ENCODE data around the gene ZNF420.

Gene ZNF420

DNA sequence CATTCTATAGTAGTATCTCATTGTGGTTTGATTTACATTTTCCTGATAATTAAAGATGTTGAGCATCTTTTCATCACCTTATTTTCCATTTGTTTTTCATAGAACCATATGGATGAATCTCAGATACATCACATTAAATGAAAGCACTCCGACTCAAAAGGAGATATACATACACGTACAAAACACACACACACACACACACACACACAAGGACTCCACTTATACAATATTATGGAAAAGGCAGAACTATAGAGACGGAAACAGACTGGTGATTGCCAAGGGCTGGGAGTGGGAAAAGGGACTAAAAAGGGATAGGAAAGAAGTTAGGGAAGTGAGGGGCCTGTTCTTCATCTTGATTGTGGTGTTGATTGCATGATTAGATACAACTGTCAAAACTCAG lies 70.0 kb downstream of the ZNF420 start:
- no peak for DNase-seq (ENCODE audit: low read depth in 2 of 2)

DNA sequence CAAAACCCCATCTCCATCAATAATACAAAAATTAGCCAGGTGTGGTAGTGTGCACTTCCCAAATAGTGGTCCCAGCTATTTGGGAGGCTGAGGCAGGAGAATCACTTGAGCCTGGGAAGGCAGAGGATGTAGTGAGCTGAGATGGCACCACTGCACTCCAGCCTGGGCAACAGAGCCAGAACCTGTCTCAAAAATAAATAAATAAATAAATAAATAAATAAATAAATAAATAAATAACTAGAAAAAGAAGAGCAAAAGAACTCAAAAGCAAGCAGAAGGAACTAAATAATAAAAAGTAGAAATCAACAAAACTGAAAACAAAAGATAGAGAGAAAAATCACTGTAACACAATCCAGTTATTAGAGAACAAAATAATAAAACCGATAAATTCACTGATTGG lies 81.9 kb downstream of the ZNF420 start:
- no peak for DNase-seq (ENCODE audit: low read depth in 2 of 2)

DNA sequence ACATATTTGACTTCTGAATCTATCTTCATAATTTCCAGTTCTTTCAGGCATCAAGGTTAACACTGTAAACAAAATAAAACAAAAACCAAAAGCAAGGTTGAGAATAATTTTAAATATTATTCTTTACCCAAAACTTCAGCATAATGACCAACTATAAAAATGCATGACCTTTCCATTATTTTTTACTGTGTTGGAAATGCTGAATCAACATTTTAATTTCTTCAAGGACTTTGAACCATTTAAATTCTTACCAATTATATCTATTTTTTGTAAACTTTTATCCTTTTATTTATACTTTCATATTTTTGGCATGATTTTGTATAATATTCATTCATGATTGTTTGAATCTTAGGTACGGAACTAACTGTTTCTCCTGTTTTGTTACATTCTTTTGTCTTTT lies 87.4 kb downstream of the ZNF420 start:
- DNase-seq (ENCODE audit: low read depth in 2 of 2), result no peak

DNA sequence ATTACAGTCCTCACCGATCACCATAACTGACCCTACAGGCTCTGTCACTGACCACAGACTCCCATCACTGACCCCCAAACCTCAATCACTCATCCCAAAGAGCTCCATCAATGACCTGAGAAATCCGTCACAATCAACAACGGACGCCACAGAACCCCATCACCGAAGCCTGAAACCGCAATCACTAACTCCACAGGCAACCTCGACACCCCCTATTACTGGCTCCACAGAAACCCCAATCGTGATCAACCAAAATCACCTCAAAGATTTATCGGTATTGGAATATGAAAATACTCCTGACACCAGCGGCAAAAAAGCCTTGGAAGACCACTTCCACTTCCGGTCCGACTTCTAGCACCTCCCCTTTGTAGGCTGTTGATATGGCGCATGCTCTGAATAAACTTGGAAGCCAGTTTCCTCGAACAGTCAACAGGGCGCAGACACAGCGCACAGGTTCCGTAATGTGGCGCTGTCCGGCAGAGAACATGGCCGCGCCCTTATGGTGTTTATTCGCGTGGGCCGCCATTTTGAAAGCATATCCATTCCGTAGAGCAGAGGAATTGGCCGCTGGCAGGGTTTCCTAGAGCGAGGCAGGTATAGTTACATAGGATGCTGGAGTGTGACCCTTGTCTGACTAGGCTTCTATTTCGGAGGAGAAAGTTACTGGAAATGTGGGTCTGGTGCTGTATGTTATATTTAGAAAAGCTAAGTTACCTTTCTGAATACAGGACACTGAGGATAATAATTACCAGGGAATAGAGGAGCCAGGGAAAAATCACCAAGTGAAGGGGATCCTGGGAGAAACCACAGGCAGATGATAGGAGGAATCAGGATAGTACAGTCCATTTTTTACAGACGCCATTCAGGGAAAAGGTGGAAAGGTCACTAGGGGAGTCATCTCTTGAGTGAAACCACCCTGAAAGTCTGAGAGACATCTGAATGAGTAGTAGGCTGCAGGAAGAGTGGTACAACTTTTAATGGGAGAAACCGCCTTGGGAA lies 94.4 kb downstream of the ZNF420 start, which contains the start of gene ZNF585A:
ZNF585A (minus strand) TSS at position 328 of the 999 bp plus-strand sequence. CDS start 2,785 bp downstream, outside the sequence.
- peak; percentile 77 to 86 for DNase-seq (ENCODE audit: low read depth in 2 of 2)

All from stimulated activated CD4-positive, alpha-beta T cell treated with anti-CD3 and anti-CD28 coated beads, Interleukin-1b, Interleukin-23, amount 100 ng/mL, for 4 hours (primary cell).